Activated CD4-positive, alpha-beta T cell treated with anti-CD3 and anti-CD28 coated beads for 4 hours (primary cell): ENCODE results near the gene MOB2.
"Not testable (repeated sequence)": the region's sequence is repeated elsewhere in the genome, so short reads cannot be mapped to it uniquely, and the experiment has no call there.

Source experiments
- DNase-seq, 2 donors: peaks; one replicate each; pipeline ENCODE4 v3.0.0-alpha.2; 2020

The MOB2 gene

GRCh38 chr11:1438261-1438966 lies 48.2 kb downstream of the MOB2 start:
- no peak for DNase-seq

- no peak for DNase-seq
These were observed 49.1 kb downstream of the MOB2 start for GRCh38 chr11:1437500-1437899.

- DNase-seq, result no peak
These were observed 50.0 kb downstream of the MOB2 start for GRCh38 chr11:1436468-1437039.

GRCh38 chr11:1435820-1436467 lies 50.6 kb downstream of the MOB2 start:
- no peak for DNase-seq

- DNase-seq, result not testable (repeated sequence)
These were observed 51.1 kb downstream of the MOB2 start for GRCh38 chr11:1435479-1435819.

- DNase-seq, result no peak
These were observed 52.5 kb downstream of the MOB2 start for GRCh38 chr11:1433977-1434640.

- DNase-seq, result no peak
These were observed 53.0 kb downstream of the MOB2 start for GRCh38 chr11:1433568-1433967.

GRCh38 chr11:1428762-1429316 lies 57.7 kb downstream of the MOB2 start:
- no peak for DNase-seq

- no peak for DNase-seq
These were observed 61.1 kb downstream of the MOB2 start for GRCh38 chr11:1425439-1425838.

GRCh38 chr11:1425006-1425405 lies 61.6 kb downstream of the MOB2 start:
- no peak for DNase-seq

GRCh38 chr11:1423406-1423805 lies 63.2 kb downstream of the MOB2 start:
- DNase-seq, result not testable (repeated sequence)

- no peak for DNase-seq
These were observed 63.6 kb downstream of the MOB2 start for GRCh38 chr11:1422981-1423380.

GRCh38 chr11:1422481-1422880 lies 64.1 kb downstream of the MOB2 start:
- no peak for DNase-seq

GRCh38 chr11:1421291-1421690 lies 65.3 kb downstream of the MOB2 start:
- no peak for DNase-seq

- DNase-seq, result no peak
These were observed 66.8 kb downstream of the MOB2 start for GRCh38 chr11:1419811-1420210.
